Measurements from ENCODE around the gene CCNI2.

The CCNI2 gene

GRCh38 chr5:132766020-132766805 lies 19.0 kb downstream of the CCNI2 start:
- DNase-seq: no peak

- DNase-seq: no peak
Observed at GRCh38 chr5:132766806-132767055, 19.5 kb downstream of the CCNI2 start.

GRCh38 chr5:132767150-132767549 lies 19.9 kb downstream of the CCNI2 start:
- DNase-seq: no peak

- DNase-seq: no peak
Observed at GRCh38 chr5:132768485-132768868, 21.3 kb downstream of the CCNI2 start.

GRCh38 chr5:132770476-132771159 lies 23.4 kb downstream of the CCNI2 start:
- DNase-seq: no peak

- DNase-seq: no peak
Observed at GRCh38 chr5:132771503-132771998, 24.3 kb downstream of the CCNI2 start.

- DNase-seq: no peak
Observed at GRCh38 chr5:132772291-132773070, 25.3 kb downstream of the CCNI2 start.

GRCh38 chr5:132773114-132773513 lies 25.9 kb downstream of the CCNI2 start:
- no peak for DNase-seq

GRCh38 chr5:132773601-132774355 lies 26.6 kb downstream of the CCNI2 start:
- no peak for DNase-seq

GRCh38 chr5:132774406-132774805 lies 27.2 kb downstream of the CCNI2 start:
- no peak for DNase-seq

- no peak for DNase-seq
Observed at GRCh38 chr5:132774896-132775295, 27.7 kb downstream of the CCNI2 start.

- DNase-seq: no peak
Observed at GRCh38 chr5:132775476-132775961, 28.3 kb downstream of the CCNI2 start.

GRCh38 chr5:132776131-132776937 lies 29.1 kb downstream of the CCNI2 start:
- DNase-seq: no peak

GRCh38 chr5:132776938-132777208 lies 29.6 kb downstream of the CCNI2 start:
- no peak for DNase-seq

GRCh38 chr5:132777209-132778069 lies 30.2 kb downstream of the CCNI2 start, which contains the start of gene SEPTIN8:
Gene SEPTIN8 (minus strand): TSS chr5:132777239. CDS start chr5:132777137, 102 bp downstream.
- DNase-seq: no peak

GRCh38 chr5:132778129-132778528 lies 30.9 kb downstream of the CCNI2 start:
- no peak for DNase-seq

GRCh38 chr5:132778856-132779255 lies 31.6 kb downstream of the CCNI2 start:
- no peak for DNase-seq

GRCh38 chr5:132779961-132780360 lies 32.7 kb downstream of the CCNI2 start:
- no peak for DNase-seq

- no peak for DNase-seq
Observed at GRCh38 chr5:132780577-132780976, 33.4 kb downstream of the CCNI2 start.

GRCh38 chr5:132781029-132781428 lies 33.8 kb downstream of the CCNI2 start:
- DNase-seq: no peak

GRCh38 chr5:132782101-132782500 lies 34.9 kb downstream of the CCNI2 start:
- no peak for DNase-seq

Data from SHP77 treated with DMSO at 0.1 percent for 48 hours (cell line).